SK-N-SH (cell line): ENCODE results near the gene CFAP251.

Experiments used
- CTCF ChIP-seq: fragments of 200-600 bp; sonication (generic); IDR thresholded peaks from 2 replicates; pipeline ENCODE4 v1.6.1; 2017; ENCODE audit warnings: antibody characterized with exemption, mild to moderate bottlenecking, moderate library complexity
- EP300 ChIP-seq, 2 experiments: IDR thresholded peaks; 2 replicates each; pipeline versions ENCODE4 v1.4.0 to v1.6.1; 2012; ENCODE audit warnings: borderline replicate concordance in 1 of 2, low read depth in 1 of 2, low read length in 1 of 2
- EZH2phosphoT487 ChIP-seq: fragments of 200-600 bp; sonication (generic); IDR thresholded peaks from 2 replicates; pipeline ENCODE4 v1.6.1; 2017; ENCODE audit warnings: low read depth, mixed run types, mild to moderate bottlenecking, antibody characterized with exemption, moderate library complexity, borderline replicate concordance
- JUND ChIP-seq: IDR thresholded peaks from 2 replicates; pipeline ENCODE4 v1.4.0; 2012
- NRF1 ChIP-seq: IDR thresholded peaks from 2 replicates; pipeline ENCODE4 v1.6.1; 2012; ENCODE audit warnings: low read depth, mild to moderate bottlenecking, low read length
- PBX3 ChIP-seq: IDR thresholded peaks from 2 replicates; pipeline ENCODE4; 2012
- POLR2AphosphoS5 ChIP-seq: IDR thresholded peaks from 2 replicates; pipeline ENCODE4 v1.6.1; 2012; ENCODE audit warnings: low read depth, low read length
- SIN3A ChIP-seq: IDR thresholded peaks from 2 replicates; pipeline ENCODE4 v1.6.1; 2012; ENCODE audit warnings: low read depth, mild to moderate bottlenecking, low read length, moderate library complexity, borderline replicate concordance
- TAF1 ChIP-seq: IDR thresholded peaks from 2 replicates; pipeline ENCODE4 v1.6.1; 2012; ENCODE audit warnings: low read depth, mild to moderate bottlenecking, low read length, moderate library complexity, borderline replicate concordance
- TCF12 ChIP-seq: IDR thresholded peaks from 2 replicates; pipeline ENCODE4 v1.4.0; 2012
- TEAD4 ChIP-seq: IDR thresholded peaks from 2 replicates; pipeline ENCODE4 v1.4.0; 2012; ENCODE audit warnings: mild to moderate bottlenecking, borderline replicate concordance; ENCODE audit not compliant: insufficient read depth
- USF1 ChIP-seq: IDR thresholded peaks from 2 replicates; pipeline ENCODE4 v1.4.0; 2012; ENCODE audit warnings: low read depth, borderline replicate concordance
- USF2 ChIP-seq: fragments of 150-350 bp; IDR thresholded peaks from 2 replicates; pipeline ENCODE4 v1.6.1; 2017; ENCODE audit warnings: antibody characterized with exemption, low read length, low read depth, borderline replicate concordance

GRCh38 chr12:121915841-121916321 lies 2.5 kb upstream of the CFAP251 start:
- TF ChIP-seq SIN3A: no peak
- TF ChIP-seq CTCF: no peak
- TF ChIP-seq TCF12: no peak
- no peak for TF ChIP-seq JUND
- no peak for TF ChIP-seq EP300 (IDR thresholded peaks at IDR 0.05; ENCODE audit: borderline replicate concordance in 1 of 2, low read depth in 1 of 2, low read length in 1 of 2)
- no peak for TF ChIP-seq PBX3
- TF ChIP-seq EZH2phosphoT487: no peak
- TF ChIP-seq USF2: no peak
- no peak for TF ChIP-seq NRF1
- TF ChIP-seq USF1: no peak
- TF ChIP-seq TEAD4: no peak
- TF ChIP-seq TAF1: no peak
- no peak for TF ChIP-seq POLR2AphosphoS5
